Rectal smooth muscle tissue (tissue), 1 donor: ENCODE results near the gene CD276.
"Not testable (repeated sequence)": the region's sequence is repeated elsewhere in the genome, so short reads cannot be mapped to it uniquely, and the experiment has no call there.

ENCODE experiments used
- H3K27ac ChIP-seq: one replicate; pipeline ENCODE4 v1.7.0; 2013; ENCODE audit warnings: low read depth, low read length, inconsistent platforms
- H3K27me3 ChIP-seq: one replicate; pipeline ENCODE4 v1.7.0; 2013; ENCODE audit warnings: low read length; ENCODE audit not compliant: control insufficient read depth, insufficient read depth
- H3K36me3 ChIP-seq: one replicate; pipeline ENCODE4 v1.7.0; 2013; ENCODE audit warnings: low read length; ENCODE audit not compliant: control insufficient read depth, insufficient read depth
- H3K4me1 ChIP-seq: one replicate; pipeline ENCODE4 v1.7.0; 2013; ENCODE audit warnings: low read length; ENCODE audit not compliant: control insufficient read depth, insufficient read depth
- H3K4me3 ChIP-seq: one replicate; pipeline ENCODE4 v1.7.0; 2013; ENCODE audit warnings: low read length
- H3K9ac ChIP-seq: one replicate; pipeline ENCODE4 v1.7.0; 2013; ENCODE audit warnings: low read length

The CD276 gene

GRCh38 chr15:73704142-73704868, 20.1 kb downstream of the CD276 start:
- peaks cover 25% of the 10 kb centered on the region for H3K36me3 ChIP-seq
- not testable (repeated sequence) for H3K27me3 ChIP-seq, H3K9ac ChIP-seq, H3K4me1 ChIP-seq, H3K4me3 ChIP-seq, H3K27ac ChIP-seq

- Histone ChIP-seq H3K9ac (no peak overlapping the region), H3K36me3 (peaks cover 25% of the 10 kb centered on the region), H3K4me1 (no peaks in the 10 kb centered on the region), H3K27ac (no peak overlapping the region), H3K4me3 (no peak overlapping the region), H3K27me3 (no peaks in the 10 kb centered on the region)
These were observed 20.9 kb downstream of the CD276 start for GRCh38 chr15:73704869-73705645.

DNA sequence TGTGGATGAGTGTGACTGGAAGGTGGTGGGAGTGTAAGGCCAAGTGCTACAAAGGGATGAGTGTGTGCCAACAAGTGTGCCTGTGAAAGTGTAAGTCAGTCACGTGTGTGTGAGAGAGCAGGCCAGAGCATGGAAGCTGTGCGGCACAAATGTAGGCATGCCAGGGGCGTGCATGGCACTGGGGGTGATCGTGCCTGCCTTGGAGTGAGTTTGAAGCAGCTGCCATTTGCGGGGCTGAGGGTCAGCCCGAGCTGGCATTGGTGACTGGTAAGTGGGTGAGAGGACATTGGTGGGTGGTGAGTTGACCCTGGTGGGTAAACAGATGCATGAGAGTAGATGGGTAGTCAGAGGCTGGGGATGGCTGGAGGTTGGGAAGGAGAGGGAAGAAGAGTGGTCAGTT, 24.5 kb downstream of the CD276 start:
- Histone ChIP-seq H3K27me3 (no peaks in the 10 kb centered on the region), H3K27ac (no peak overlapping the region), H3K4me3 (no peak overlapping the region), H3K9ac (no peak overlapping the region), H3K36me3 (peaks cover 39% of the 10 kb centered on the region), H3K4me1 (no peaks in the 10 kb centered on the region)

DNA sequence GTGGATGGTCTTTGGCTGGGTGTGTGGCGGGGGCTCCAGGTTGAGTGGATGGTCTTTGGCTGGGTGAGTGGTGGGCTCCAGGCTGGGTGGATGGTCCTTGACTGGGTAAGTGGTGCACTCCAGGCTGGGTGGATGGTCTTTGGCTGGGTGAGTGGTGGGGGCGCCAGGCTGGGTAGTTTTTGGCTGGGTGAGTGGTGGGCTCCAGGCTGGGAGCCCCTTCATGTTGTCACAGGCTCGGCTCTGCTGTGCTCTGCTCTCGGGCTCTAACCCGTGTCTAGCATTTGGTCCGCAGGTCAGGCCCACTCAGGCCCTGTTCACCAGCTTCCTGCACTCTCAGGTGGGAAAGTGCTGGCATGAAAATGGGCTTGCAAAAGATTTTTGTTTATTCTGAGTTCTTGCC, 25.1 kb downstream of the CD276 start:
- no peak overlapping the region for H3K9ac ChIP-seq
- H3K4me3 ChIP-seq: no peak overlapping the region
- no peaks in the 10 kb centered on the region for H3K4me1 ChIP-seq
- no peak overlapping the region for H3K27ac ChIP-seq
- H3K36me3 ChIP-seq: peaks cover 38% of the 10 kb centered on the region
- no peaks in the 10 kb centered on the region for H3K27me3 ChIP-seq

DNA sequence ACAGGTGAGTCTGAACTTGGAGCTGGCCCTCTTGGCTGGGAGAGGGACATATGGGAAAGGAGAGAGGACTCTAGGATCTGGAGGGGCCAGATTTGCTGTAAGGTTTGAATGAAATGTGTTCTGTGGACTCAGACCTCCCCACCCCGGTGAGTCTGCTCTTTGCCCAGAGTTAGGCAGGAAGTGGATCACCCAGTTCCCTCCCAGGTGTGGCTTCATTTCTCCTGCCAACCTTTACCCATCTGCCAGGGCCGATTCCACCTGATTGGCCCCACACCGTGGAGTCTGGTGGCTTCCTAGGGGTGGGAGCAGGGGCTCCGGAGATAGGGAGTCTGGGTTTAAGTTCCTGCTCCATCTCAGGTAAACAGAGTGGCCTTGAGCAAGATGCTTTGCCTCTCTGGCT, 25.5 kb downstream of the CD276 start:
- no peaks in the 10 kb centered on the region for H3K27me3 ChIP-seq
- H3K4me1 ChIP-seq: no peaks in the 10 kb centered on the region
- peaks cover 33% of the 10 kb centered on the region for H3K36me3 ChIP-seq
- H3K9ac ChIP-seq: no peak overlapping the region
- H3K27ac ChIP-seq: no peak overlapping the region
- no peak overlapping the region for H3K4me3 ChIP-seq

DNA sequence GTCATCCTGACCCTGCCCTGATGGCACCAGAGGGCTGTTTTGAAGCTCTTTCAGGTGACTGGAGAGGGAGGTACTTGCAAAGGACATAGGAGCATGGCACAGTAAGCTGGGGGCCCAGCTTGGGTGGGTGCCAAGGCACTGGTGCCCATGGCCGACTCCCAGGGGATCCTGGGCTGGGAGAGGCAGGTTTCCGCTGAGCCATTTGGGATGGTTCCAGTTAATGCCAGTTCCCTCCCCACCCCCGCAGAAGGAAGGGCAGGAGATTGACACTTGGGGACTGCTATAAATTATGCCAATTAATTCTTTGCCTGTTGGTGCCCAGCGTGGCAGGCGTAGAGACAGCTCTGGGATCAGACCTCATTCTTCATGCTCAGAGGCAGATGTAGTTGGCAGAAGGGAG, 26.1 kb downstream of the CD276 start:
- Histone ChIP-seq H3K36me3 (peaks cover 32% of the 10 kb centered on the region), H3K27ac (no peak overlapping the region), H3K9ac (no peak overlapping the region), H3K4me3 (no peak overlapping the region), H3K4me1 (no peaks in the 10 kb centered on the region), H3K27me3 (no peaks in the 10 kb centered on the region)

DNA sequence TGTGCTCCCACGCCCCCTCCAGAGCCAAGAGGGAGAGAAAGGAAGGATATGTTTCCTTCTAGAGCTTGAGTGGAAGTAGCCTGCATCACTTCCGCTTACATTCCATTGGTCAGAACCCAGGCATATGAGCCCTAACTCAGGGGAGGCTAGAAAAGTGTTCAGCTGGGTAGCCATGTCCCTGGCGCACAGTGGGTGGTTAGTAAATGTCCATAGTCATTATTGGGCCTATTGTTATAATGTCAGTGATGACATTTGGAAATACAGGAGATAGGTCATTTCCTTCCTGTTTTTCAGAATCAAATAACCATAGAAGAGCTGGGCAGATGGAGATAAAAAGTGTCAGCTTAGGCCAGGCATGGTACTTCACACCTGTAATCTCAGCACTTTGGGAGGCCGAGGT, 27.3 kb downstream of the CD276 start:
- H3K4me3 ChIP-seq: no peak overlapping the region
- H3K27me3 ChIP-seq: no peaks in the 10 kb centered on the region
- no peaks in the 10 kb centered on the region for H3K4me1 ChIP-seq
- H3K36me3 ChIP-seq: peaks cover 30% of the 10 kb centered on the region
- no peak overlapping the region for H3K9ac ChIP-seq
- H3K27ac ChIP-seq: no peak overlapping the region

DNA sequence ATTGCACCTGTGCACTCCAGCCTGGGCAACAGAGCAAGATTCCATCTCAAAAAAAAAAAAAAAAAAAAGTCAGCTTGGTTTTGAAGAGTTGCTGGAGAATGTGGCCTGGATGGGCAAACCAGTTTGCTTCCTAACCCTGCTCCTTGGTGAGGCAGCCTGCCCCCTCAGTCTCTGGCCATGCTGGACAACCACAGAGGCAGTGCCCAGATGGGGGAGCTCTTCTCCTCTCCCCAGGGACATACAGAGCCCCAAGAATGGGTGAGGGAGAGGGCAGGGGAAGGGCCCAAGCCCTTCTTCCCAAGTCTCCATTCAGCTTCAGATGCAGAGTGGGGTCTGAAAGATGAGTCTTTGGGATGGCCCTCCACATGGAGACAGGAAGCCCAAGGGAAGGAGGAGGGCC, 27.9 kb downstream of the CD276 start:
- H3K36me3 ChIP-seq: peaks cover 25% of the 10 kb centered on the region
- no peak overlapping the region for H3K27ac ChIP-seq
- H3K4me3 ChIP-seq: no peak overlapping the region
- no peaks in the 10 kb centered on the region for H3K4me1 ChIP-seq
- no peaks in the 10 kb centered on the region for H3K27me3 ChIP-seq
- no peak overlapping the region for H3K9ac ChIP-seq

- Histone ChIP-seq H3K4me3 (no peak overlapping the region), H3K36me3 (peaks cover 14% of the 10 kb centered on the region), H3K9ac (no peak overlapping the region), H3K27me3 (no peaks in the 10 kb centered on the region), H3K4me1 (no peaks in the 10 kb centered on the region), H3K27ac (no peak overlapping the region)
These were observed 30.6 kb downstream of the CD276 start for GRCh38 chr15:73714695-73715301.

DNA sequence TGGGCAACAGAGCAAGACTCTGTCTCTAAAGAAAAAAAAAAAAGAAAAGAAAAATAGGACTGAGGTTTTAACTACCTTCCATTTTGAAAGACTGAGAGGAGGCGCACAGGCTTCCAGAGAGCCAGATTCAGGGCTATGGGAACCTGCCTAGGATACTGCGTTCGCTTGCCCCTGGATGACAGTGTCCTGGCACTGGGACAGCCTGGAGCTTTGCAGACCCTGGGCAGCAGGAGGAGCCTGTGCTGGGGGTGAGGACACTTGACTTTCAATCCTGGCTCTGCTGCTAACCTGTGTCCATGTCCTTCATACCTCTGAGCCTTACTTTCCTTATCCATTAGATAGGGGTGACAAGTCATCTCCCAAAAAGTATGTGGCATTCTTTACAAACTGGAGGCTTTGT, 31.2 kb downstream of the CD276 start:
- Histone ChIP-seq H3K27me3 (no peaks in the 10 kb centered on the region), H3K36me3 (peaks cover 11% of the 10 kb centered on the region), H3K4me3 (no peak overlapping the region), H3K27ac (no peak overlapping the region), H3K4me1 (no peaks in the 10 kb centered on the region), H3K9ac (no peak overlapping the region)

DNA sequence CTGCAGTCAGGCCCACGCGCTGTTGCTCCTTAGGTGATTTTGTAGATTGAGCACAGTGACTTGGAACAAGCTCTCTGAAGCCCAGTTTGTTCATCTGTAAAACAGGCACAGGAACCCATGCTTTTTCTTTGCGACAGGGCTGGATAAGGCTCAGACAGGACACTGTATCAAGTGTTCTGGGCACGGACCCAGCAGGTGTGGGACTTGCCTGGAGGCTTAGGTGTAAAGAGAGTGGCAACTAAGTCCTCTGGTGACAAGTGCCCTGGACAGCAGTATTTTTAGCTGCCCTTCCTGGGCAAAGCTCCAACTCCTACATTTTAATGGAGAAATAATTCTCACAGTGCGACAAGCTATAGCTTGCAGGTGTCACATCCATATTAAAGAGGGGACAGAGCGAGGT, 32.2 kb downstream of the CD276 start:
- no peaks in the 10 kb centered on the region for H3K27me3 ChIP-seq
- H3K36me3 ChIP-seq: peaks cover 11% of the 10 kb centered on the region
- H3K27ac ChIP-seq: no peak overlapping the region
- H3K4me3 ChIP-seq: no peak overlapping the region
- H3K9ac ChIP-seq: no peak overlapping the region
- no peaks in the 10 kb centered on the region for H3K4me1 ChIP-seq

DNA sequence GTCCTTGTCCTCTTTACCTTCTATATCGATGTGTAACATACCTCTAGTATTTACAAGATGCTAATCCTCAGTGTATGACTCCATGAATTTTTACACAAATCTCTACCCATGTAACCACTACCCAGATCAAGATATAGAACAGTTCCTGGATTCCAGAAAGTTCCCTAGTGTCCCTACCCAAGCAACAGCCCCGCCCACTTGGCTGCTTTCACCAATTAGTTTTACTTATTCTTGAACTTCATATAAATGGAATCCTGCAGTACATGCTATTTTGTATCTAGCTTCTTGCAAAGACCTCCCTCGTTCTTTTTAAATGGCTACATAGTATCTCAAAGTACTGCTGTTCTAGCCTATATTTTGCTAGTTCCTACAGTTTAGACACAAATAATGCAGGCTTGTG, 33.0 kb downstream of the CD276 start:
- Histone ChIP-seq H3K36me3 (peaks cover 11% of the 10 kb centered on the region), H3K27me3 (no peaks in the 10 kb centered on the region), H3K9ac (no peak overlapping the region), H3K4me1 (no peaks in the 10 kb centered on the region), H3K4me3 (no peak overlapping the region), H3K27ac (no peak overlapping the region)
